GM21786 (cell line): ENCODE data around the gene ANKRD31.
"Not testable (repeated sequence)": the region's sequence is repeated elsewhere in the genome, so short reads cannot be mapped to it uniquely, and the experiment has no call there.

Source experiments
- ATAC-seq: cut with Tn5 transposase; IDR thresholded peaks from one replicate; pipeline ENCODE4 v1.9.1; 2021; ENCODE audit not compliant: unreplicated experiment

The ANKRD31 gene

DNA sequence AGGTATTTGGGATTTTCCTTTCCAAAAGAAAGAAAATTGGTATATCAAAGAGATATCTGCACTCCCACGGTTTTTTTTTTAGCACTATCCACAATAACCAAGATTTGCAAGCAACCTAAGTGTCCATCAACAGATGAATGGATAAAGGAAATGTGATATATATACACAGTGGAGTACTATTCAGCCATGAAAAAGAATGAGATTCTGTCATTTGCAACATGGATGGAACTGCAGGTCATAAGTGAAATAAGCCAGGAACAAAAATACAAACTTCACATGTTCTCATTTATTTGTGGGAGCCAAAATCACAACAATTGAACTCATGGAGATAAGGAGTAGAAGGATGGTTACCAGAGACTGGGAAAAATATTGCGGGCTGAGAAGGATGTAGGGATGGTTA is 9.8 kb downstream of the ANKRD31 start:
- no peak for ATAC-seq

DNA sequence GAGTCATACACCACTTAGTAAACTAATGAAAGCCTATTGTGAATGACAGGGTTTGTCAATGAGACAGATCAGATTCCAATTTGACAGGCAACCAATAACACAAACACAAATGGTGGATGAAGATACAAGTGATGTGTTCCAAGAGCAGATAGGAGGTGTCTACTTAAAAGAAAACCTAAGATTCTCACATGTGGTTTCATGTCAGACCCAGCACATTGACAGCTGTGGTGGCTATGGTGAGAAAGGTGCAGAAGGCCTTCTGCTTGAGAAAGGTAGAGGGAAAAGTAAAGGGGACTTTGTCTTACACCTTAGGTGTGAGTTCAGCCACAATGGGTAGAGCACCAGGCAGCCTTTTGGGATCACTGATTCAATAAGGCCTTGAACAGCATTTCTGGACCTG is 11.2 kb downstream of the ANKRD31 start:
- ATAC-seq: no peak

DNA sequence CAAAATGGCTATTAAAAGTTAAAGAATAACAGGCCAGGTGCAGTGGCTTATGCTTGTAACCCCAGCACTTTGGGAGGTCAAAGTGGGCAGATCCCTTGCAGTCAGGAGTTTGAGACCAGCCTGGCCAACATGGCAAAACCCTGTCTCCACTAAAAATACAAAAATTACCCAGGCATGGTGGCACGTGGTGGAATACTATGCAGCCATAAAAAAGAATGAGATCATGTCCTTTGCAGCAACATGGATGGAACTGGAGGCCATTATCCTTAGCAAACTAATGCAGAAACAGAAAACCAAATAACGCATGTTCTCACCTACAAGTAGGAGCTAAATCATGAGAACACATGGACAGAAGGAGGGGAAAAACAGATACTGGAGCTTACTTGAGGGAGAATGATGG is 15.9 kb downstream of the ANKRD31 start:
- ATAC-seq: not testable (repeated sequence)

DNA sequence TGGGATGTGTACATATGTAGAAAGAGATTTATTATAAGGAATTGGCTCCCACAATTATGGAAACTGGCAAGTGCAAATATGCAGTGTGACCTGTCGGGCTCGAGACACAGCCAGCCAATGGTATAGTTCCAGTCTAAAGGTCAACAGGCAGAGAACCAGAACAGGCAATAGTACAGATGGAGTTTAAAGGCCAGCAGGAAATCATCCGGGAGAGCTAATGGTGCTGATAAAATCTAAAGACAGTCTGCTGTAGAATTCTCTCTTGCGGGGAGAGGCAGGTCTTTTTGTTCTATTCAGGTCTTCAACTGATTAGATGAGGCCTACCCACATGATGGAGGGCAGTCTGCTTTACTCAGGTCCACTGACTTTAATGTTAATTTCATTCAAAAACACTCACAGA is 21.8 kb downstream of the ANKRD31 start:
- no peak for ATAC-seq

DNA sequence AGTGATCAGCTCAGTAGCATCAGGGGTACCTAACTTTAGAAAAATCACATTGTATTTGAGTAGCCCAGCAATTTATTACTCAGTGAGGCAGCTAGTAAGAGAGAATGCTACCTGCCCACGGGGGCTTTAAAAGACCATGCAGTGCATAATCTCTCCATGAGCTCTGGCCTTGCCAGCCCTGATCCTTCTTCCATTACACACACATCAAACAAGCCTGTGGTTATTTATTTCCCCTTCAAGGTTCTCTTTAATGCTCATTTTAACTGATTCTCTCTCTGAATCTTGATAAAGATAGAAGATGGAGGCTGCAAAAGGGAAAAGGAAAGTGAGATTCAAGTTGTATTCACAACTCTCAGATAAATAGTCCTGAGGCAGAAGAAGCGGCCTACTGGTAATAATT is 22.3 kb downstream of the ANKRD31 start:
- no peak for ATAC-seq

DNA sequence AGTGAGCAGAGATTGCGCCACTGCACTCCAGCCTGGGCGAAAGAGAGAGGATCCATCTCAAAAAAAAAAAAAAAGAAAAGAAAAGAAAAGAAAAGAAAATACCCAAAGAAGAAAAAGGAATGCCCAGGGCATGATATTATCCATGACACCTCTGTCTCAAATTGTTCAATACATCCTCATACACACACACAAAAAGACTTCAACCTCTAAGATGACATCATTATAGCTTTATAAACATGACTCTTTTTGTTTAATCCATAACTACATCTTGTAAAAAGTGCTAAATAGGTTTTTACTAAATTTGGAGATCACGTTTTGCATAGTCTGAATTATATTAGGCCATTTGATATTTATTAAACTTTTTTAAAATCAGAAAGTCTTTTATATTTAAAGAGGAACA is 33.1 kb downstream of the ANKRD31 start:
- ATAC-seq: no peak

DNA sequence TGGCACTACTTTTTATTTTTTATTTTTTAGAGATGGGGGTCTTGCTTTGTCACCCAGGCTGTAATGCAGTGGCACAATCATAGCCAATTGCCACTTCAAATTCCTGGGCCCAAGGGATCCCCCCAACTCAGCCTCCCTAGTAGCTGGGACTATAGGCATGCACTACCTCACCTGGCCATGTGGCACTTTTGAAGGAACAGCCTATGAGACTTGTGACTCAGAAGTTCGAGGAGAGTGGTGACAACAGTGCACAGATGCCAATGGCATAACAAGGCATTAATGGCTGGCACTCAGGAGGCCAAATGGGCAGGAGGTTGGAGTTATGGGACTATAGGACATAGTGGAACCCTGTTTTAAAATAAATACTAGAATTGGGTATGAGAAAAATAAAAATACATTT is 33.7 kb downstream of the ANKRD31 start:
- no peak for ATAC-seq

DNA sequence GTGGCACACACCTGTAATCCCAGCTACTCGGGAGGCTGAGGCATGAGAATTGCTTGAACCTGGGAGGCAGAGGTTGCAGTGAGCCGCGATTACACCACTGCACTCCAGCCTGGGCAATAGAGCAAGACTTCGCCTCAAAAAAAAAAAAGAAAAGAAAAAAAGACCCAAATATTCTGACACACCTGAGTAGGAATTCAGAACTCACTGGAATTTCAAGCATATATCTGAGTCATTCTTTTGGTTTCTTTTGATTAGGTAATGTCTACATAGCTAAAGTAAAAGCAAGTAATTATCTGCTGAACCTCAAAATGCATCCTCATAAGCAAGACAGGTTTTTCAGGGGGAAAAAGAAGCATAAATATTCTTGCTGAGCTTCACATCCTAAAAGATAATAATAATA is 35.9 kb downstream of the ANKRD31 start:
- ATAC-seq: no peak

DNA sequence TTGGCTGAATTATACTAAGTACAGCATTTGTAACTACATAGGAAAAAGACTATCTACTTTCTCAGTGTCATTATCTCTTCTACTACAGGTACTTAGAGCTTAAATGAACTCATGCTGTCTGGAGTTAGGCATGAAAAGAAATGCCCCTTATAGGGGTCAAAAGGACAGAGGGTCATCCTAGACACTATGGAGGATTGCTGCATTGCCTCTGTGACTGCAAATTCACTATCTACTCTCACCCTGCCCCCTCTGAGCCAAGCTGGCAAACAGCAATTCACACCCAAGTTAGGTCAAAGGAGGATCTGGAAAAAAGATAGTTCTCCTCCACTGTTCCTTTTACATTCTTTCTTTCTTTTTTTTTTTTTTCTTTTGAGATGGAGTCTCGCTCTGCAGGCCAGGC is 36.7 kb downstream of the ANKRD31 start:
- no peak for ATAC-seq

DNA sequence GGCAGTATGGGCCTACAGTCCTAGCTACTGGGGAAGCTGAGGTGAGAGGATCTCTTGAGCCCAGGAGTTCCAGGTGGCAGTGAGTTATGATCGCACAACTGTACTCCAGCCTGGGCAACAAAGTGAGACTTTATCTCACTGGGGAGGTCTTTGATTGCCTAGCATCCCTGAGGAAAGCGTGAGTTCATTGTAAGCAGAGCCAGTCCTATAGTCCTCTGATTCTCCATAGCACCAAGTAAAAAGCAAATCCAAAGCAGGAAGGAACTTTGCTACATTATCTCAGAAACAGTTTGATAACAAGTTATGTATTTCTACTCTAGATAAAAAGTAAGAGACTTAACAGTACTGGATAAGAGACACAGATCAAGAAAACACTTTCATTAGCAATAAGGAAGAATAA is 37.6 kb downstream of the ANKRD31 start:
- no peak for ATAC-seq

DNA sequence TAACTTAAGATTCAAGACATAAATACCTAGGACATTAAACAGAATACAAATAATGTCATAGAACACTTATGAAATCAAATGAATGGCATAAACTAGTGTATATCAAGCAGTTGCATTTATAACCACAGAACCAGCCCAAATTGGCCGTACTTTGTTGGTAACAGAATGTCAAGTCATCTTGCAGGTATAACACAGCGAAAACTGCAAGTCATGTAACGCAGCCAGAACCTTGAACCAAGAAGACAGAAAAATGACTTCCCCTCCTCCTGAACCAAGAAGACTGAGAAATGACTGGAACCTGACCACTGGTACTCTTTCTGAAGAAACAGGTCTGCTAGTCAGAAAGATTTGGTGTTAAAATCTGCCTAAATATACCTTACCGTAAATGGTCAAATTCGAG is 38.9 kb downstream of the ANKRD31 start:
- ATAC-seq: no peak

DNA sequence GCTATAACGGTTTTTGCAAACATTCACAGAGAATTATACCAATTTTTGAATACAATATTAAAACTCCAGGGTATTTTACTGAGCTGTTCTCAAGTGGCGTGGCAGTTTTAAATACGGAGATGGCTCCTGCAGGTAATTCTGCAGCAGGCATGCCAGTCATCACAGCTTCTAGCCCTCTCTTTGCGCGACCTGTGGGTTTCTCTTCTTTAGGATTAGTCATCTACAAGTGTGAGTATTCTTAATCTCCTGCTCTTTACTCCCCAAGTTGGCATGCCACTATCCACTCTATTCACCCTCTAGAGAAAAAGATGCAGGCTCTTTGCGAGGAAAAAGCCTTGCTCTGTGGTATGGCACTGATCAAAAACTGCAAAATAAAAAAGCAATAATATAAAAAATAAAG is 43.9 kb downstream of the ANKRD31 start:
- ATAC-seq: no peak

DNA sequence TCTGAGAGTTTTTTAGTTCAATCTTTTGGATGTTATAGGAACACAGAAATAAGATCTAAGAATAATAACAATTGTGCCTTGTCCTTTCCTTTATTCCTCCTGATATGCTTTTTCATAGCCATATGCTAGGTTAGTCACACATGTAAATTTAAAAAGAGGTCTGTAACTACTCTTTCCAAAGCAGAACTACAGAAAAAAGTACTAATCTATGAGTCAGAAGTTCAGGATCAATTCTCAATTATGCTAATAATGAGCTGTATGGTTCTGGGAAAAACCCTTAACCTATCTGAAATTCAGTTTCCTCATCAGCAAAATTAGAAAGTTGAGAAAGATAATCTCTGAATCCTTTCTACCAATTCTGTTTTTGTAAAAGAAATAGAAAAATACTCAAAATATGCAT is 44.4 kb downstream of the ANKRD31 start:
- ATAC-seq: no peak

DNA sequence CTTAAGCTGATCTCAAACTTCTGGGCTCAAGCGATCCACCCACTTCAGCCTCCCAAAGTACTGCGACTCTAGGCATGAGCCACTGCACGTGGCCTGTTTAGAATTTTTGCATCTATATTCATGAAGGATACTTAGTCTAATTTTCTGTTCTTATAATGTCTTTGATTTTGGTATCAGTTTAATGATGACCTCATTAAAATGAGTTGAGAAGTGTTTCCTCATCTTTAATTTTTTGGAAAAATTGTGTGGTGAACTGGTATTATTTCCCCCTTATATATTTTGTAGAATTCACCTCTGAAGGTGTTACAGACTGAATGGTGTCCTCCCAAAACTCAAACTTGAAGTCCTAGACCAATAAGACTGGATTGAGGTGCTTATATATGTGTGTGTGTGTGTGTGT is 46.5 kb downstream of the ANKRD31 start:
- no peak for ATAC-seq

DNA sequence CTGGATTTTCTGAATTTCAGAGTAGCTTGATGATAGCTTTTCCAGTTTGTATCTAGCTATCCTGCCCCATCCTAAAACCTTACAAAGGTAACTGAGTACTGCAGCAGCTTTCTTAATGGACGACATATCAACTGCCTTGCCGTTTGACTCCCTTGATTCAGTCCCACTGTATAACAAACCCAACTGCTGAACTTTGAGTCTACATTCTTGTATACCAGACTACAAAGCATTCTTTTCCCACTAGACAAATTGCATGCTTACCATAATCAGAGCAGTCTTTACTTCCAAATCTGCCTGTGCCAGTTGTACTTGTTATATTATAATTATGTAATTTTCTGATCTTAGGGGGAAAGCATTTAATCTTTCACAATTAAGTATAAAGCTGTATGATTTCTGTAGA is 47.3 kb downstream of the ANKRD31 start:
- no peak for ATAC-seq

DNA sequence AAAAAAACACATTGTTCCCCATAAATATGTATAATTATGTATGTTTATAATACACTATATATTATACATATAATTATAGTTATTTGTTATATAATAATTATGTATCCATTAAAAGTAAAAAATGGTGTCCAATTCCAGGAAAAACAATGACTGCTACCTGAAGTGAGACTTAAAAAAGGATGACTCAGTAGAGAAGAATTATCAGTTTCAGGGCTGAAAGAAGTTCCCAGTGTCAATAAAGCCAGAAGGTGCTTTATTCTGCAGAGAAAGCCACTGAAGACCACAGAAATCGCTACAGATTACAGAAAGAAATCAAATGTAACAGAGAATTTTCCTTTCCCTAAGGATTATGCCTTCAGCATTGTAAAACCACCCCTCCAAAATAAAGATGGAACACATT is 50.9 kb downstream of the ANKRD31 start:
- ATAC-seq: no peak

DNA sequence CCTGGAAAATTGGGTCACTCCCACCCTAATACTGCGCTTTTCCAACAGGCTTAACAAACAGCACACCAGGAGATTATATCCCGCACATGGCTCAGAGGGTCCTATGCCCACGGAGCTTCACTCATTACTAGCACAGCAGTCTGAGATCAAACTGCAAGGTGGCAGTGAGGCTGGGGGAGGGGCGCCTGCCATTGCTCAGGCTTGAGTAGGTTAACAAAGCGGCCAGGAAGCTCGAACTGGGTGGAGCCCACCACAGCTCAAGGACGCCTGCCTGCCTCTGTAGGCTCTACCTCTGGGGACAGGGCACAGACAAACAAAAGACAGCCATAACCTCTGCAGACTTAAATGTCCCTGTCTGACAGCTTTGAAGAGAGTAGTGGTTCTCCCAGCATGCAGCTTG is 60.7 kb downstream of the ANKRD31 start:
- ATAC-seq: not testable (repeated sequence)

DNA sequence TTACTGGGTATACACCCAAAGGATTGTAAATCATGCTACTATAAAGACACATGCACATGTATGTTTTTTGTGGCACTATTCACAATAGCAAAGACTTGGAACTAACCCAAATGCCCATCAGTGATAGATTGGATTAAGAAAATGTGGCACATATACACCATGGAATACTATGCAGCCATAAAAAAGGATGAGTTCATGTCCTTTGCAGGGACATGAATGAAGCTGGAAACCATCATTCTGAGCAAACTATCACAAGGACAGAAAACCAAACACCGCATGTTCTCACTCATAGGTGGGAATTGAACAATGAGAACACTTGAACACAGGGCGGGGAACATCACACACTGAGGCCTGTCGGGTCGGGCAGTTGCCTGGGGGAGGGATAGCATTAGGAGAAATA is 61.8 kb downstream of the ANKRD31 start:
- ATAC-seq: not testable (repeated sequence)

DNA sequence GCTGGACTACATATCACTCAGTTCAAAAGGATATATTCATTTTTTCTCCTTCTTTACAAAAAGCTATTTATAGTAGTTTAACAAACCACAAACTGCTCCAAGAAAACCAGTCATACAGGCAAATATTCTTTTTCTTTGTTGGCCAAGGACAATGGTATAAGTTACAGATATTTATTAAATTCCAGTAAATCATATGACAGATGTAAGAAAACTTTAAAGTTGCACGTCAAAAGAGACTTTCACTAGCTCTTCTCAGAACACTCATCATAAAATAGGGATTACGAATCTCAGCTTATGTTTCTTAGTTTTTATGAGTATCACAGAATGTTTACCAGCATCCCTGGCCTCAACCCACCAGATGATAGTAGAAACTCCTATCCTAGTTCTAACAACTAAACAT is 67.2 kb downstream of the ANKRD31 start:
- no peak for ATAC-seq

DNA sequence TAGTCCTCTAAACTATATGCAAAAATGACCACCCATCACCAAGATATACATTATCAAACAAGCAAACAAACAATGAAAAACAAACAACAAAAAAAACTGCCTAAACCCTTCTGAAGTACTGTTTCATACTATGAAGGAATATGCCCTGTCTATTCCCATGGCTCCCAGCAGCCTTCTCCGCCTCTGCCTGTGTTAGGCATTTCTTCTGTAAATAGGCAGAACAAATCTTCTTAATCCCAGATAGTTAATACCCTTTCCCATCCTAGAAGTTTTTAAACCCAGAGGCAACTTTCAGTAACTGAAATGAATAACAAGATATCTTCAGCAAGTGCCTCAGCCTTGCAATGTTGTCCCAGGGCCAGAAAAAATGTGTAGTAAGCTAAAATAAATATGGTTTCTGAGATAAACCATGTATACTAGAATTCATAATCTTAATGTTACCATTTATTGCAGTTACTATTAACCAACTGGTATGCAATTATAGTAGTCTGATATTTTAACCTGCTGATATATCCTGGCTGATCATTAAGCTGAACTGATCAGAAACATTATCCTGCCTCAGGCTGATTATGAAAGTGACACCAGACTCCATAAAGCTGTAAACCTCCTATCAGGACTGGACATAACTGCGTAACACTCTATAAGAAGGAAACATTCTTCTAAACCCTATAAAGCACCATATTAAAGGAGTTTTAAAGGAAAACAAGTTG is 68.5 kb downstream of the ANKRD31 start:
- ATAC-seq: no peak

DNA sequence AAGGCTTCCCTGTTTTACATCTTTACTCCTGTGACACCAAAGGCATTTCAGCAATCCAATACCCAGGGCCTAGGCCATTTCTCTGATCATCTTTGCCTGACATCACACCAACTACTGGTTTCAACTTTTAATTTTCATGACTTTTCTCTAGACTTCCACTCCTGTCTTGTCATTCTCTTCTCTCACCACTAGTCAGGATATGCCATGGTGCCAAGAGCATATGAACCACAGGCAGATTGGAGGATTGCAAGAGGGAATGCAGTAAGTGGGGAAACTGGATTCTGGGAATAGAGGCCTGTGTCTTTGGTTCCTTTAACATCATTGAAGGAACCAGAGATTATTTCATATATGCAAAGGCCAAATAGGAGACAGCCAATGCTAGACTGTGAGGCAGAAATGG is 69.3 kb downstream of the ANKRD31 start:
- no peak for ATAC-seq

DNA sequence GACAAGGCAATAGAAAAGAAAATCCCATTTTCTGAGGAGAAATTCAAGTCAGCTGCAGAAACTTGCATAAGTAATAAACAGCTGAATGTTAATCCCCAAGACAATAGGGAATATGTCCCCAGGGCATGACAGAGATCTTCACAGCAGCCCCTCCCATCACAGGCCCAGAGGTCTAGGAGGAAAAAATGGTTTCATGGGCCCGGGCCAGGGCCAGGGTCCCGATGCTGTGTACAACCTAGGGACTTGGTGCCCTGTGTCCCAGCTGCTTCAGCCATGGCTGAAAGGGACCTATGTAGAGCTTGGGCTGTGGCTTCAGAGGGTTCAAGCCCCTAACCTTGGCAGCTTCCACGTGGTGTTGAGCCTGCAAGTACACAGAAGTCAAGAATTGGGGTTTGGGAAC is 75.2 kb downstream of the ANKRD31 start:
- not testable (repeated sequence) for ATAC-seq

DNA sequence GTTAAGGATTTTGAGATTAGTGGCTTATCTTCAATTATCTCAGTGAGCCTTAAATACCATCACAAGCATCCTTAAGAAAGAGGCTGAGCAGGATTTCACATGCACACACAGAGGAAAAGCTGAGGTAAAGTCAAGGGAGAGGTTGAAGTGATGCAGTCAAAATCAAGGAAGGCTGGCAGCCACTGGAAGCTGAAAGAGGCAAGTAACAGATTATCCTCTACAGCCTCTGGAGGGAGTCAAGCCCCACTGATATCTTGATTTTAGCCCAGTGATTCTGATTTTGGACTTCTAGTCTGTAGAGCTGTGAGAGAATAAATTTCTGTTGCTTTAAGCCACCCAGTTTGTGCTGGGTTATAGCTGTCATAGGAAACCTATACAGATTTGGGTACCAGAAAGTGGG is 80.1 kb downstream of the ANKRD31 start:
- no peak for ATAC-seq

DNA sequence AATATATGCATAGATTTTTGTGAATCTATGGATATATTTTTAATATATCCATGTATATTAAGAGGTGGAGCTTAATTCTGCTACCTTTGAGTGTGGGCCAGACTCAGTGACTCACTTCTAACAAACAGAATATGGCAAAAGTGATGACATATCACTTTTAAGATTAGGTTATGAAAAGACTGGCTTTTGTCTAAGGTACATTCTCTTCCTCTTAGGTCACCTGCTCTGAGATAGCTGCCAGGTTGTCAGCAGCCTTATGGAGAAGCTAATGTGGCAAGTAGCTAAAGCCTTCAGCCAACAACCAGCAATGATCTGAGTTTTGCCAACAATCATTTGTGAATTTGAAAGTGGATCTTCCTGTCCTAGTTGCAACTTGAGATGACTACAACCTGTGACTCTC is 83.8 kb downstream of the ANKRD31 start:
- no peak for ATAC-seq
